GM19025 (cell line): Measurements from ENCODE around the gene RGS5.

Experiments
- ATAC-seq: cut with Tn5 transposase; IDR thresholded peaks from one replicate; pipeline ENCODE4 v1.9.1; 2021; ENCODE audit warnings: mild to moderate bottlenecking, low read depth, moderate library complexity; ENCODE audit not compliant: unreplicated experiment

Gene RGS5

GRCh38 chr1:163093169-163093568, 109.5 kb downstream of the RGS5 start:
- ATAC-seq, result no peak
